Progenitor cell of endocrine pancreas (in vitro differentiated cells): ENCODE results near the gene NCAM2. TPM values are rescaled to one million over a fixed set of nuclear protein-coding genes. Genes with fewer than 3 reads are reported as not detected.

Experiments used
- DNase-seq: peaks from one replicate; pipeline ENCODE4 v3.0.0; 2021; ENCODE audit warnings: low spot score; ENCODE audit not compliant: unreplicated experiment
- H3K27ac Mint-ChIP-seq: 2 replicates; pipeline ENCODE4 v1.8.0; 2021; ENCODE audit warnings: mild to moderate bottlenecking, moderate library complexity, mixed read lengths
- H3K27me3 Mint-ChIP-seq: 2 replicates; pipeline ENCODE4 v1.8.0; 2021; ENCODE audit warnings: mixed read lengths
- H3K36me3 Mint-ChIP-seq: 2 replicates; pipeline ENCODE4 v1.8.0; 2022; ENCODE audit warnings: mixed read lengths; ENCODE audit not compliant: insufficient read depth
- H3K4me1 Mint-ChIP-seq: 2 replicates; pipeline ENCODE4 v1.8.0; 2021; ENCODE audit warnings: low read depth, mixed read lengths
- H3K4me3 Mint-ChIP-seq: 2 replicates; pipeline ENCODE4 v1.8.0; 2021; ENCODE audit warnings: low read depth, mild to moderate bottlenecking, moderate library complexity, mixed read lengths
- H3K9me3 Mint-ChIP-seq: 2 replicates; pipeline ENCODE4 v1.8.0; 2021; ENCODE audit warnings: low read depth, mixed read lengths
- CTCF ChIP-seq: fragments of 200-600 bp; sonication (generic); IDR thresholded peaks from one replicate; pipeline ENCODE4 v1.5.0; 2021; ENCODE audit warnings: antibody characterized with exemption, mild to moderate bottlenecking; ENCODE audit not compliant: unreplicated experiment
- total RNA-seq: library from RNA; stranded (reverse); gene quantifications from 2 replicates; pipeline ENCODE4 v1.2.1, GENCODE V29; 2021

NCAM2 gene
- total RNA-seq, 1 donor from 2014 or later = 0.60 TPM

GRCh38 chr21:21074305-21074704 is 76.1 kb downstream of the NCAM2 start:
- Mint-ChIP-seq H3K27ac (no peak overlapping the region), H3K9me3 (no peaks in the 10 kb centered on the region), H3K4me3 (no peak overlapping the region), H3K36me3 (no peaks in the 10 kb centered on the region), H3K4me1 (no peaks in the 10 kb centered on the region), H3K27me3 (no peaks in the 10 kb centered on the region)
- DNase-seq = no peak
- no peak for TF ChIP-seq CTCF

DNA sequence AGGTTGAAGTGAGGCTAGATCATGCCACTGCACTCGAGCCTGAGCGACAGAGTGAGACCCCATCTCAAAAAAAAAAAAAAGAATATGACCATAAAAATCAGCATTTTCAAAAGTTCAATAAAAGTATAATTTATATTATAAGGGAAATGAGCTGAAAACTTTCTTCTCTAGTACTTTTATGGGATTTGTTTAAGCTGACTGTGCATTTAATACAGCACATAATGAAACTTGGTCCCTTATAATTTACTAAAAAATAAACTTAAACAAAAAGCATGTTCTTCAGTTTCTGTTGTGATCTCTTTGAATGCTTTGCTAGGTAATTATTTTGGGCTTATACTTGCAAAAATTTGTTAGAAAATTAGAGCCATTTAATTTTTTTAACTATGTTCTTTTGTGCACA is 77.8 kb downstream of the NCAM2 start:
- H3K27ac Mint-ChIP-seq = no peak overlapping the region
- no peaks in the 10 kb centered on the region for H3K4me1 Mint-ChIP-seq
- H3K27me3 Mint-ChIP-seq = no peaks in the 10 kb centered on the region
- TF ChIP-seq CTCF = no peak
- H3K36me3 Mint-ChIP-seq = no peaks in the 10 kb centered on the region
- no peak for DNase-seq
- no peaks in the 10 kb centered on the region for H3K9me3 Mint-ChIP-seq
- H3K4me3 Mint-ChIP-seq = no peak overlapping the region

GRCh38 chr21:21076491-21076890 is 78.3 kb downstream of the NCAM2 start:
- no peak for DNase-seq
- H3K36me3 Mint-ChIP-seq = no peaks in the 10 kb centered on the region
- no peak overlapping the region for H3K4me3 Mint-ChIP-seq
- H3K9me3 Mint-ChIP-seq = no peaks in the 10 kb centered on the region
- no peaks in the 10 kb centered on the region for H3K27me3 Mint-ChIP-seq
- no peaks in the 10 kb centered on the region for H3K4me1 Mint-ChIP-seq
- no peak for TF ChIP-seq CTCF
- no peak overlapping the region for H3K27ac Mint-ChIP-seq

- TF ChIP-seq CTCF = no peak
These were observed 81.4 kb downstream of the NCAM2 start for GRCh38 chr21:21079646-21080045.

GRCh38 chr21:21084179-21084578 is 86.0 kb downstream of the NCAM2 start:
- no peak for TF ChIP-seq CTCF
- H3K4me1 Mint-ChIP-seq = no peaks in the 10 kb centered on the region
- no peaks in the 10 kb centered on the region for H3K9me3 Mint-ChIP-seq
- H3K27ac Mint-ChIP-seq = no peak overlapping the region
- H3K36me3 Mint-ChIP-seq = no peaks in the 10 kb centered on the region
- no peaks in the 10 kb centered on the region for H3K27me3 Mint-ChIP-seq
- DNase-seq = no peak
- no peak overlapping the region for H3K4me3 Mint-ChIP-seq

More at GRCh38 chr21:21079646-21080045, 81.4 kb downstream of the NCAM2 start:
- Mint-ChIP-seq H3K36me3 (no peaks in the 10 kb centered on the region), H3K4me3 (no peak overlapping the region), H3K27ac (no peak overlapping the region), H3K27me3 (no peaks in the 10 kb centered on the region), H3K4me1 (no peaks in the 10 kb centered on the region), H3K9me3 (no peaks in the 10 kb centered on the region)
- DNase-seq = no peak

DNA sequence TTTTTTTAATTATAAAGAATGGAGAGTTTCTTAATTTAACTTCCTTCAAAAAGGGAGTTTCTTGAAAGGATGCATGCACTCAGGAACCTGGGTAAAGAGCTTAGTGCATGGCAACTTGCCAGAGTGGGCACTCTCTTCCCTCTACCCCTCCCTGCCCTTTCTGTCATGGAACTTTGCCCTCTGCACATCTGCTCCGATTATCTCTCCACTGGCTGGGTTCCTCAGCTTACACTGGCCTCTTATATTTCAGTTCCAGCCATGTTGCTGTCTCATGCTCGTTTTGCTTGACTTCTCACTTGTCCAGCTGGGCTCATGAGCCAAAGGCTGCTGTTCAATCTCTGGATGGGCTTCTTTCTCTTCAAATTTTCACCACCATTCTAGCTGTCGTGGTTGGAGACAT is 87.0 kb downstream of the NCAM2 start:
- no peak for DNase-seq
- Mint-ChIP-seq H3K27ac (no peak overlapping the region), H3K4me1 (no peaks in the 10 kb centered on the region), H3K9me3 (no peaks in the 10 kb centered on the region), H3K27me3 (no peaks in the 10 kb centered on the region), H3K4me3 (no peak overlapping the region), H3K36me3 (no peaks in the 10 kb centered on the region)
- no peak for TF ChIP-seq CTCF
